ENCODE data around the gene RPS8.
A peak's percentile ranks its signal among the peaks of the same experiment; 100 is the strongest.
"Not testable (repeated sequence)": the region's sequence is repeated elsewhere in the genome, so short reads cannot be mapped to it uniquely, and the experiment has no call there.

RPS8 gene

DNA sequence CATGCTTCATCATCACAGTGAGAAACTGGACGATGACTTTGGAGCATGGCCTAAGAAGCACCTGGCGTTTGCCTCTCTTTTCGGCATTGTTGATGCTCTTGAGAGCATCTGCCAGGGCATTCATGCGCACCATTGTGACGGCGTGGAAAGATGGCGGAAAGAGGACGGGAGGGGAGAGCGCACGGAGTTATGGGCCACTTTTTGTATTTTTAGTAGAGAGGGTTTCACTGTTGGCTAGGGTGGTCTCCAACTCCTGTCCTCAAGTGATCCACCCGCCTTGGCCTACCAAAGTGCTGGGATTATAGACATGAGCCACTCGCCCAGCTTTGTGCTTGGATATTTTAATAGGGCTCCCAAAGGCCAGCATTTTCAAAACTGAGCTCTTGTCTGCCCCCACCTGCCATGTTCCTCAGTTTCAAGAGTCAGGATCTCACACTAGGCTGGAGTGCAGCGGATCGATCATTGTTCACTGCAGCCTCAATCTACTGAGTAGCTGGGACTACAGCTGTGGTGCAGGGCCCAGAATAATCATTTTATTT, 5.3 kb downstream of the RPS8 start:
- DNase-seq (ENCODE audit: low read depth in 2 of 2): no peak

DNA sequence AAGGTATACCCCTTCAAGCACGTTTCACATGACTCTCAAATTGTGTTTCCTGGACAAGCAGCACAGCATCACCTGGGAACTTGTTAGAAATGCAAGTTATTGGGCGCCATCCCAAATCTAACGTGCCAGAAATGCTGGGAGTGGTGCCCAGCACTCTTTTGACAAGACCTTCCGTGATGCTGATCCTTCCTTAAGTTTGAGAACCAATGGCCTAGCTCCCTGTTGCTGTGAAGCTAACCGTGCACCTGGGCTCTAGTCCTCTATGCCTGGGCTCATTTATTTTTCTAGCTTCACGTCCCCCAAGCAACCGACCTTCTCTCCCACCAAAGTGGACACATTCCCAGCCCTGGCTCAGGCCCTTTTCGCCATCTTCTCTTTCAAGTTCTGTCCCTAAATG, 8.4 kb downstream of the RPS8 start:
- DNase-seq (ENCODE audit: low read depth in 2 of 2): no peak

DNA sequence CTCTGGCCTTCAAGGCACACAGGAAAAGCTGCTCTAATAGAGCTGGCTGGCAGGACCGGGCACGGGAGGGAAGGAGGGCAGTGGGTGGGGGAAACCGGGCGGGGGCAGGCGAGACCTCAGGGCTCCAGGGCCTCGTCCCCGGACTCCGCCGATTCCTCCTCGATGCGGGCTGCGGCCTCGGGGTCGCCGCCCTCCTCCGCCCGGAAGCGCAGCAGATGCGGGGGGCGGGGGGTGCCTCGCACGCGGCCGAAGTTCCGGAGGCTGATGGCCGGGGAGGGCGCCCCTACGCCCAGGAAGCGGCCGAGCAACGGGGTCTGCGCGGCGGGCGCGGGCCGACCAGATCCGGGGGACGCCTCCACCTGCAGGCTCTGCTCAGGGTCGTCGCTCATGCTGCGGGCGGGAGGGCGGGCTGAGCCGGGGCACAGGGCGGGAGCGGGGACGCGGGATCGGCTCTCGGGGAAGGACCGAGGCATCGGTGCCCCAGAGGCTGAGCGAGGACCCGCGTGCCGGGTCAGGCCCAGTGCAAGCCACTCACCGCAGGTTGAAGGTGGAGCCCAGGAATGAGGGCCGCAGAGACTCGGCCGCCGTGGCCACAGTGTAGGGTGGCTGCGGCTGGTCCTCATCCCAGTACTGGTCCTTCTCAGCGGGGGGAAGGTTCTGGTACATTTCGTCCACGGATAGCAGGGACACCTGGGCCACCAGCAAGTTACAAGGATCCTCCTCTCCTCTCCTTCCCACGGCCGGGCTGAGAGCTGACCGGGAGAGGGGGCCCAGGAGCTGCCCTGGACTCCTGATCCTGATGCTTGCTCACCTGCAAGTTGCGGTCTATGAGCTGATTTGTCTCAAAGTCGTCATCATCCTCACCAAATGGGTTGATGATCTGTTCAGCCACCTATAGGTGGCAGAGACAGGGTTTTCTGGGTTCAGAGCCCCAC, 9.0 kb downstream of the RPS8 start:
- no peak for DNase-seq (ENCODE audit: low read depth in 2 of 2)

DNA sequence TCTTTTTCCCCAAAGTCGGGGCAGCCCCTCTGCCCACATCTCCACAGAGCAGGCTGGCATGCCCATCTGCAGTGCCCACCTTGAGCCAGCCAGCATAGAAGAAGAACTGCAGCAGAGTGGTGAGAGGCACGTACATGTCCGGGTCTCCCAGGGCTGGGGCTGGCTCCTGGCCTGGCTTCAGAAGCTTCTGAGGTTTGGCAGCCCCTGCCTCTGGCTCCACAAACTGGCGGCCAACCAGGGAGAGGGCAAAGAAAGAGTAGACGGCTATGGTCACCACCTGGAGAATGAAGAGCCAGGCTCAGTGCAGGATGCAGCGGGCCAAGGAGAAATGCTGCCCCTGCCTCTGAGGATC, 9.7 kb downstream of the RPS8 start:
- DNase-seq (ENCODE audit: low read depth in 2 of 2): no peak

DNA sequence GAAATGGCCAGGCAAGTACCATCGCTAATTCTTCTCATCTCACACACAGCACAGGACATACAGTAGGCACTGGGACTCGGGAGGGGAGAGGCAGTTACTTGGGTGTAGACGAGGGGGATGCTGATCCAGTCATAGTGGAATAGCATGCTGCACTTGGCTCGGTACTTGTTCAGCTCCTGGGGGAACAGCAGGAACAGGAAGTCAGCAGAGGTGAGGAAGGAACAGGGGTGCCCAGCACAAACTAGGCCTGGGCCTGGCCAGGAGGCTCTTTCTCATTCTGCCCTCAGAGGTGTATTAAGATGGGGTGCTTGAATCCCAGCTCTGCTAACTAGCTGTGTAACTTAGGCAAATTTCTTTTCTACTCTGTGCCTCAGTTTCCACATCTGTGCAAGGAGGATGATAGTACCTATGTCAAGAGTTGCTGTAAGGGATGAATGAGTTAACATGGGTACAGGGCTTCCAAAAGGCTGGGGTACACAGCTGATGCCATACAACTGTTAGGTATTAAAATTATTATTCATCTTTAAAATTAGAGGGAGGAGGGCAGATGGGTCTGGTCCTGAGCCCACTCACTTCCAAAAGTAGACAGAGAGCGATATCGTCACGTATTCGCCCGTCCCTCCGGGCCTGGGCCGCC, 10.3 kb downstream of the RPS8 start:
- DNase-seq (ENCODE audit: low read depth in 2 of 2): no peak

DNA sequence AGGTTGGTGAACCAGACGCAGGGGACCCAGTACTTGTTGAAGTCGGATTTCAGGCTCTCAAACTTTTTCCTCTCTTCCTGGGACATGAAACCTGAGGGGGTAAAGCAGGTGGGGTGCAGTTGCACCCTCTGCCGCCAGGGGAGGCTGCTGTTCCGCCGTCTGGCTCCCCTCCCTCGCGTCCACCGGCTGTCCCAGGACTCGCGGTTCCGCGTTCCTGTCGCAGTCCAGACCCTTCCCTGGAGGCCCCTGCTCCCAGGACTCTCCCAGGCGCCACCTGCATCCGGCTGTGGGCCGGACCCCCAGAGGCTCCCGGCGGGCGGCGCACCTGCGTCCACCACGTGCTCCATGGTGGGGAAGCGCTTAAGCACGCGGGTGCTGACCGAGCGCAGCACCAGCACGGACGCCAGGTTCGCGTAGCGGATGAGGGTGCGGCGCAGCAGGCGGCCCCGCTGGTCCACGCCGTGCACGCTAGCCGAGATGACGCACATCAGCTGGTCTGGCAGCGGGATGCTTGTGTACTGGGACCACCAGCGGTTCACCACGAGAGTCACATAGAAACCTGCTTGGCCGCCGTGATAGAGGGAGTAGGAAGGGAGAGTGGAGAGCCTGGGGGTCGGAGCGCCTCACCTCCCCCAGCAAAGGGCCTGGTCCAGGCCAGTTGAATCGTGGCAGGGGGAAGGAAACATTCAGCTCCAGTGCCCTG, 10.9 kb downstream of the RPS8 start:
- DNase-seq (ENCODE audit: low read depth in 2 of 2): peak; percentile 55 to 70

DNA sequence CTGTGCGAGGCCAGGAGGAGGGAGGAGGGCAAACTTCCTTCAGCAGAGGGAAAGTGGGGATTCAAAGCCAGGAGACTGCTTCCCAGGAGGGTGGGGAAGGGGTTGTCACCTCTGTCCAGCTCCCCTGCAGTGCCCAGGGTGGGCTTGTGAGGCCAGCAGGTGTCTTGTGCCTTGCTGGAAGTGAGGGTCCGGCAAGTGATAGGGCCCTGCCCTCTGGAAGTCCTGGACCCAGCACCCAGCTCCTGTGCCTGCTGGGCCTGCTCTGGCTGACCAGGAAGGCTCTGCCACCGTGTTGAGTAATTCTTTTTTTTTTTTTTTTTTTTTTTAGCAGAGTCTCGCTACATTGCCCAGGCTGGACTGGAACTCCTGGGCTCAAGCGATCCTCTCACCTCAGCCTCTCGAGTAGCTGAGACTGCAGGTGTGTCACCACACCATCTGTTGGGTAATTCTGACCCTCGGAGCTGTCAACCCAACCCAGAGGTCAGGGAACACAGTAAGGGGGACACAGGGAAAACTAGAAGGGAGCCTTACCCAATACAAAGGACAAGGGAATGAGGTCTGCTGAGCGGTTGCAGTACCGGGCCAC, 11.6 kb downstream of the RPS8 start:
- DNase-seq (ENCODE audit: low read depth in 2 of 2): no peak

DNA sequence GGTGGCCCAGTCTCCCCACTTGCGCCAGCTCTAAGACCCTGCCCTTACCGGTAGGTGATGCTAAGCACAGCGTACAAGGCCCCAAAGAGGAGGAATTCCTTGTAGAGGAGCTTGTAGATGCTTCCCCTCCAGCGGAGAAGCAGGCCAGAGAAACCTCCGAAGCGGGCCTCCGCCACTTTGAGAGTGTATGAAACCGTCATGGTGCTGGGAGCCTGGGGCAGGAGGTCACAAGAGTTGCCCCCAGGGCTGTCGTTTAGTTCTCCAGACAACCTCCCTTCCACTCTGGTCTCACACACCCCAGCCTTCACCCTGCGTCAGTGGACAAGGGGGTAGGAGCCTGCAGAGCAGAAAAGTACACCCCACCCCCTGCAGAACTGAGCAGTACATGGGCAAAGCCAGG, 12.2 kb downstream of the RPS8 start:
- DNase-seq (ENCODE audit: low read depth in 2 of 2): no peak

DNA sequence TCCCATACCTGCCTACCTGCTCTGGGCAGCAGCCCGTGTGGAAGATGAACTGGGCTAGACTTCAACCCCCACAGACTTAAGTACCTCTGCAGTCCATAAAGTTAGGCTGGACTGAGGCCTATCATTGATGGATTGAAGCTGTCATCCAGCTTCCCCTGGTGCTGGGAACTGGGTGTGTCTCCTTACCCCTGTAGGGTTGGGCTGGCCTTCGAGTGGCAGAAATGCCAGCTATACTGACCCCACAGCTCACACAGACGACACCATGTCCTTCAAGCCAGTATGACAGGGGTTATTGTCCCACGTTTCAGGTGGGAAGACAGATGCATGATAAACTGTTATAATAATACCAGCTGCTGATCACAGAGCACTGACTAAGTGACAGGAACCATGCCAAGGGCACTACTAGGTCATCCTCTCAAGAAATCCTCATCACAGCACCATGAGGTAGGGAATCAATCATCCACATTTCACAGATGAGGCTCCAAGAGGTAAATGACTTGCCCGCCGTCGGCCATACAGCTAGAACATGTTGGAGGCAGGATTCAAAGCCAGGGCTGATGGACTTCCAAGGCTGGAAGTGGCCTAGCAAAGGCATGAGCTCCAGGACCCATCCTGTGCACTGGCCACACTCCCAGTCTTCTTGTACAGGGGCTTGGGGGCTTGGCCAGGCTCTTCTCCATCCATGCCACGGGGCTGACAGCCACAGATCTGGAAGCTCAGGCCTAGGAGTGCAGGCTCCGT, 12.9 kb downstream of the RPS8 start, which contains the start of gene BEST4:
BEST4 (minus strand) TSS at position 51 of the 741 bp plus-strand sequence. CDS start 465 bp downstream, outside the sequence.
- no peak for DNase-seq (ENCODE audit: low read depth in 2 of 2)

DNA sequence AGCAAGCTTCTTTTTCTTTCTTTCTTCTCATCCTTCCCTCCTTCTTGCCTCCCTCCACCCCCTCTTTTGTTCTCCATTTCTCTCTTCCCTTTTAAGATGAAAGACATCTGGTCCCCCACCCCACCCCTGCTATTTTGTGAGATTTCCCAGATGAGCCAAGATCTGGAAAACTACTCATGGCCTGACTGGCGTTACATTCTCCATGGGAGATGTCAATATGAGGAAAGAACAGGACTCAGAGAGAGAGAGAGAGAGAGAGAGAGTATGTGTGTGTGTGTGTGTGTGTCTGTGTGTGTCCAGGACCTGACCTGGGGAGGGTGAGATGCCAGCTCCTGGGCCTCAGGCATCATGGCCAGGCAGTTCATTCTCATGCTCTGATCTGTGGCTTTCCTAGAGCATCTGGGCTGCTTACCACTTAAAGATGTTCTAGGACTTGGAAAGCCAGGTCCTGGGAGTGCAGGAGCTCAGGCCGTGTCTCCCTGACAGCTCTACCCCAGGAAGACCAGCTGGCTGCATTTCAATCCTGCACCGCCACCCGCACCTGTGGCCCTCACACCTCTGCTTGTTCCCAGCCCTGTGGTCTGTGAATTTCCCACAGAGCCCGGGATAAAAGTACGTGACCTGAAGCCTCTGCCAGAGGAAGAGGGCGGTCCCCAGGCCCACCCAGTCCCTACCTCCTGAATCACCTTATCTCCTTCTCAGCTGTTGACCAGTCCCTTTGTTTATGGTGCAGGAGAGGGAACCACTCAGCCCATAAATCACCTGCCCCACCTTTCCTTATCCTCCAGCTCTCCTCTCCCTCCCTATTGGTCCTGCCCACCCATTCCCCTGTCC, 15.8 kb downstream of the RPS8 start:
- no peak for DNase-seq (ENCODE audit: low read depth in 2 of 2)

DNA sequence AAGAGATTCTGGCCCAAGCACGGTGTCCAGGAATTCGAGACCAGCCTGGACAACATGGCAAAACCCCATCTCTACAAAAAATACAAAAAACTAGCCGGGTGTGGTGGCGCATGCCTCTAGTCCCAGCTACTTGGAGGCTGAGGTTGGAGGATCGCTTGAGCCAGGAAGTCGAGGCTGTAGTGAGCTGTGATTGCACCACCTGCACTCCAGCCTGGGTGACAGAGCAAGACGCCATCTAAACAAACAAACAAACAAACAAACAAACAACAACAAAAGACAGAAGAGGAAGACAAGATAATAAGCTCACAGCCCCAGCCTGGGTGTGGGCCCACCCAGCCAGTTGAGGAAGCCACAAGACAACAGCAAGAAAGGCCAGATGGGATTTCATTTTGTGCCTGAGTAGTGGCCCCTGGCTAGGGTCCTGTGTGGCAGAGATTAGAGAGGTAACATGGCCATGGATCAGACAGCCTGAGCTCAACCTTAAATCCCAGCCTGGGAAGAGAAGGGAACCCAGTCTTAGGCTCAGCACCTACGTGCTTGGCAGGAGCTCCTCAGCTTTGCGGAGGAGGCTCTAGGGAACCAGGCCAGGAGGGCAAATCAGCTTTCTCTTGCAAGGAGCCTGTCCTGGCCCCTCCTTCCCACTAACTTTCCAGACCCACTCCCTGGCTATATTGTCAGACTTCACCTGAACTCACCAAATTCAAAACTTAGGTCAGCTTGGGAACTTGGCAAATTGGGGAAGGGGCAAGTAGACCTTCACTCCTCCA, 17.6 kb downstream of the RPS8 start:
- DNase-seq (ENCODE audit: low read depth in 2 of 2): no peak

DNA sequence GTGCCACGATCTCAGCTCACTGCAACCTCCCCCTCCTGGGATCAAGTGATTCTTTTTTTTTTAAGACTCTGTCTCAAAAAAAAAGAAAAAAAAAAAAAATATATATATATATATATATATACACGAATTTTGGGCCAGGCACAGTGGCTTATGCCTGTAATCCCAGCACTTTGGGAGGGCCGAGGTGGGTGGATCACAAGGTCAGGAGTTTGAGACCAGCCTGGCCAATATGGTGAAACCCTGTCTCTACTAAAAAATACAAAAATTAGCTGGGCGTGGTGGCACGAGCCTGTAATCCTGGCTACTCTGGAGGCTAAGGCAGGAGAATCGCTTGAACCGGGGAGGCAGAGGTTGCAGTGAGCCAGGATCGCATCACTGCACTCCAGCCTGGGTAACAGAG, 22.5 kb downstream of the RPS8 start:
- not testable (repeated sequence) for DNase-seq (ENCODE audit: low read depth in 2 of 2)

DNA sequence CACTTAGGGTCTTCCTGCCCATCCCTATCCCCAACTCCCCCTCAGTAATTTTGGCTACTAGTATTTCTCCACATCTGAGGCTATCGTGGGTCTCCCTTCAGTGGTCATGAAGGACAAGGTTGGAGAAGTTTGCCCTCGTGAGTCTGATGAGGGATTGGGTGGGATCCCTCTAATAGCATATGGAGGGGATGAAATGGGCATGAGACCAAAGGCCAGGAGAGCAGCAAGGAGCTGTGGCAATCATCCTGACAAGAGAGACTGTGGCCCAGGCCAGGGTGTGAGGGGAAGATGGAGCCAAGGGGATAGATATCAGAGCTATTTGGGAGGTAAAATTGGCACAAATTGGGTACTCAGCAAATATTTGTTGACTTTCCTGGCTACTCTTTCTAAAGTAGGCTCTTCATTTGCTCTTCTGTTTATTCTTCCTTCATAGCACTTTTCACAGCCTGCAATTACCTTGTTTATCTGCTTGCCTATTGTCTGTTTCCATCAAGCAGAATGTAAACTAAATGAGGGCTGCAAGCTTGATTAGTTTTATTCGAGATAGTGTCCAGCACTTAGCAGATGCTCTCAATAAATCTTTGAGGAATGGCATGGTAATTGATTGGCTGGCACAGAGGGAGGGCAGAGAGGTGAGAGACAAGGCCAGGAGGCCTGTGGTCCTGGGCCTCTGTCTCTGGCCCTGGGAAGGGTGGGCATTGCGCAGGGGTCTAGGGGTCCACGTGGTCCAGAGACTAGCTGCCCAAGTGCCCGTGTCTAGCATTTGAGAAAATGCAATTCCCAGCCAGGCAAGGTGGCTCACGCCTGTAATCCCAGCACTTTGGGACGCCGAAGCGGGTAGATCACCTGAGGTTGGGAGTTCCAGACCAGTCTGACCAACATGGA, 23.4 kb downstream of the RPS8 start:
- DNase-seq (ENCODE audit: low read depth in 2 of 2): no peak

DNA sequence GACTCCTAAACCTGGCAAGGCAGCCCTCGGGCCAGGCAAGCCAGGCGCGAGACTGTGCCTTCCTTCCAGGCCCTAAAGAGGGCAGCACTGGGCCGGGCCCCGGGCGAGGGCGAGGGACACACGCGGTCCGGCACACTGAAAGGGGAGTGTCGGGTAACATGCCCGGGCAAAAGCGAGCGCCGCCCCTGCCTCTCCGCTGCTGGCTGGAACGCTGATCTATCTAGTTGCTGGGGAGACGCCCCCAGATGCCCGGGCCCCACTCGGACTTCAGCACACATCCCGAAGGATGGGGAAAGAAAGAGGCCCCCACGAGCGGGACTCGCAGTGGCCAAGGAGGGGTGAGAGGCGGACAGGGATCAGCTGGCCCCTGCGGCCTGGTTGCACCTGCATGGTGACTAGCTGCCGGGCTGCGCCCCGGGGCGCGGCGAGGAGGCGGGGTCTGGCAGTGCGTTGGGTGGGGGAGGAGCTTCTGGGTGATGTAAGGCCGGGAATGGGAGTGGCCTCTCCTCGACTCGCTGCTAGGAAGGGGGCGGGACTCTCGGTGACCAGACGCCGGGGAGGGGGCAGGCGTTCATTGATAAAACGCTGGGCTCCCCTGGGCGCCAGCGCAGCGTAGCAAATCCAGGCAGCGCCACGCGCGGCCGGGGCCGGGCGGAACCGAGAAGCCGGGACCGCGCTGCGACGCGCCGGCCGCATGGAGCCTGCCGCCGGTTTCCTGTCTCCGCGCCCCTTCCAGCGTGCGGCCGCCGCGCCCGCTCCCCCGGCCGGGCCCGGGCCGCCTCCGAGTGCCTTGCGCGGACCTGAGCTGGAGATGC, 24.6 kb downstream of the RPS8 start, which contains the start of gene PLK3:
PLK3 (plus strand) TSS at position 608 of the 815 bp plus-strand sequence; CDS start at position 695, 87 bp downstream.
- peak; percentile 96 to 97 for DNase-seq (ENCODE audit: low read depth in 2 of 2)

DNA sequence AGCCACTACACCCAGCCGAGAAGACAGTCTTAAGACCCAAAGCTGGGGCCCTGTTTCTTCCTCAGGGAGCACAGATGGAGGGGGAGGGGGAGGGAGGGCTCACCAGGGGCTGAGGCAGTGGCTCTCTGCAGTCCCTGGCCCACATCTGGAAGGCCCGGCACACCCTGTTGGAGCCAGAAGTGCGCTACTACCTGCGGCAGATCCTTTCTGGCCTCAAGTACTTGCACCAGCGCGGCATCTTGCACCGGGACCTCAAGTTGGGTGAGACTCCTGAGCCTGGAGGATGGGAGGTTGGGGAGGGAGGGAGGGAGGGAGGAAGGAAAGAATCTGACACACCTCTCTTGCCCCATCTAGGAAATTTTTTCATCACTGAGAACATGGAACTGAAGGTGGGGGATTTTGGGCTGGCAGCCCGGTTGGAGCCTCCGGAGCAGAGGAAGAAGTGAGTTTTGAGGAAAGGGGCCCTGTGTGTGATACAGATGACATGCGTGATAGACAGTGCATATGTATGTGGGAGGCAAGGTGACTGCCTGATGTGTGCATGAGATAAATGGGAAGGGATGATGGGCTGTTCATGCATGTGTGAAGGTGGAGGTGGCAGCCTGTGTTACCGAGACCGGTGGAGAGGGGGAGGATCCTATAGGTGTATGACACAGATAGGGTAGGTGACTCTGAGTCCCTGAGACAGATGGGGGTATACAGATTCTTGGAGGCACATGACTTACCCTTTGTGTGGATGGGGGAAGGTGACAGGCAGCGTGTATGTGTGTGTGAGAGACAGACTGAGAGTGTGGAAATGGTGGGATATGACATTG, 26.4 kb downstream of the RPS8 start:
- DNase-seq (ENCODE audit: low read depth in 2 of 2): no peak

DNA sequence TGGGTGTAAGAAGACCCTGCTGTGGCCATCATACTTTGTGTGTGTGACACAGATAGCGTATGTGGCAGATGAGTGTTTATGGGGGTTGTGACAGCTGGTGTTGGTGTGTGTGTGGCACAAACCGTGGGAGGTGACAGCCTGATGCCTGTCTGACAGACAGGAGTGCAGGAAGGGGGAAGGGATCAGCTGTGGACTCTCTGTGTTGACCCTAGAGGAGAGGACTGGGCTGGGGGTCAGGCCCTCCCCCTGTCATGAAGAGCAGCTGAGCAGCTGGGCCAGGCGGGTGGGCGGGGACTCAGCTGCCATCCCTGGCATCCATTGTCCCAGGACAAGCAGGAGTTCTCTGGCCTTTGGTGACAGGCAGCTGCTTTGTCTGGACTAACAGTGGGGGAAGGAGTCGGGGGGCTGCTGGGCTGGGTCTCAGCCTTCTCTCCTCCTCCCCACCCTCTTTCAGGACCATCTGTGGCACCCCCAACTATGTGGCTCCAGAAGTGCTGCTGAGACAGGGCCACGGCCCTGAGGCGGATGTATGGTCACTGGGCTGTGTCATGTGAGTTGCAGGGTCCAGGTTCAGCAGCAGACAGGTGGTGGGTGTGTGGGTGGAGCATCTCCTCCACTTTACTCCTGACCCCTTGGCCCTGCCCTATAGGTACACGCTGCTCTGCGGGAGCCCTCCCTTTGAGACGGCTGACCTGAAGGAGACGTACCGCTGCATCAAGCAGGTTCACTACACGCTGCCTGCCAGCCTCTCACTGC, 27.1 kb downstream of the RPS8 start:
- no peak for DNase-seq (ENCODE audit: low read depth in 2 of 2)

All from stimulated activated CD8-positive, alpha-beta memory T cell treated with anti-CD3 and anti-CD28 coated beads, Interleukin-2, amount 100 ng/mL, for 48 hours (primary cell).